ENCODE measurements around the gene TFEB. TPM values are rescaled to one million over a fixed set of nuclear protein-coding genes. Genes with fewer than 3 reads are reported as not detected.

TFEB gene
- total and polyA plus RNA-seq, 4 donors, result 1.1 to 6.2 (median 3.8) TPM

DNA sequence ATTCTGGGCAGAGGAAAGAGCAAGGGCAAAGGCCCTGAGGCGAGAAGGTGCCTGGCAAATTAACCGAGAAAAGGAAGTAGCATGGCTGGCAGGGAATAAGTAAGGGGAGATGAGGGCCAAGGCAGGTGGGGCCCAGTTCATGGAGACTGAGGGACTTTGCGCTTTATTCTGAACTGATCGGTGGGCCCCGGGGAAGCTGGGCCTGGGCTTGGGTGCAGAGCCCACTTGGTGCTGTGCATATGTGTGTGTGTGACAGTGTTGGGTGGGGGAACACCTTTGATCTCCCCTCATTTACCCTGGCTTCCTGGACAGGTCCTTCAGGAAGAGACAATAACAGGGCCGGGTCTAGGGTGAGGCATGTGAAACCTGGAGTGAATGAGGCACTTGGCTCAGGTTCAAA is 100.0 kb downstream of the TFEB start:
- Histone ChIP-seq H3K27ac (ENCODE audit: low read depth in 1 of 2, low read length in 2 of 2) (no peak overlapping the region), H3K27me3 (ENCODE audit: control insufficient read depth in 4 of 4, insufficient read depth in 4 of 4, low read length in 3 of 4) (peaks cover 0 to 13% (median 3%) of the 10 kb centered on the region in 4 donors), H3K4me1 (ENCODE audit: control insufficient read depth in 4 of 4, insufficient read depth in 4 of 4, low read length in 3 of 4) (peaks cover 0 to 23% (median 13%) of the 10 kb centered on the region in 4 donors), H3K36me3 (ENCODE audit: control insufficient read depth in 4 of 4, insufficient read depth in 3 of 4, low read depth in 1 of 4, low read length in 3 of 4) (no peaks in the 10 kb centered on the region), H3K9me3 (ENCODE audit: control insufficient read depth in 4 of 4, low read length in 3 of 4) (no peaks in the 10 kb centered on the region), H3K4me3 (ENCODE audit: low read depth in 1 of 3, low read length in 3 of 3) (no peak overlapping the region), H3K9ac (ENCODE audit: low read depth in 1 of 2, low read length in 2 of 2) (no peak overlapping the region)
- 87% methylated on average over 6 of the region's 6 CpGs for WGBS
- TF ChIP-seq, protein P1, sequence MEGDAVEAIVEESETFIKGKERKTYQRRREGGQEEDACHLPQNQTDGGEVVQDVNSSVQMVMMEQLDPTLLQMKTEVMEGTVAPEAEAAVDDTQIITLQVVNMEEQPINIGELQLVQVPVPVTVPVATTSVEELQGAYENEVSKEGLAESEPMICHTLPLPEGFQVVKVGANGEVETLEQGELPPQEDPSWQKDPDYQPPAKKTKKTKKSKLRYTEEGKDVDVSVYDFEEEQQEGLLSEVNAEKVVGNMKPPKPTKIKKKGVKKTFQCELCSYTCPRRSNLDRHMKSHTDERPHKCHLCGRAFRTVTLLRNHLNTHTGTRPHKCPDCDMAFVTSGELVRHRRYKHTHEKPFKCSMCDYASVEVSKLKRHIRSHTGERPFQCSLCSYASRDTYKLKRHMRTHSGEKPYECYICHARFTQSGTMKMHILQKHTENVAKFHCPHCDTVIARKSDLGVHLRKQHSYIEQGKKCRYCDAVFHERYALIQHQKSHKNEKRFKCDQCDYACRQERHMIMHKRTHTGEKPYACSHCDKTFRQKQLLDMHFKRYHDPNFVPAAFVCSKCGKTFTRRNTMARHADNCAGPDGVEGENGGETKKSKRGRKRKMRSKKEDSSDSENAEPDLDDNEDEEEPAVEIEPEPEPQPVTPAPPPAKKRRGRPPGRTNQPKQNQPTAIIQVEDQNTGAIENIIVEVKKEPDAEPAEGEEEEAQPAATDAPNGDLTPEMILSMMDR (IDR thresholded peaks at IDR 0.05; ENCODE audit: low read depth, low read length, missing input control), result no peak
- TF ChIP-seq, protein P2, sequence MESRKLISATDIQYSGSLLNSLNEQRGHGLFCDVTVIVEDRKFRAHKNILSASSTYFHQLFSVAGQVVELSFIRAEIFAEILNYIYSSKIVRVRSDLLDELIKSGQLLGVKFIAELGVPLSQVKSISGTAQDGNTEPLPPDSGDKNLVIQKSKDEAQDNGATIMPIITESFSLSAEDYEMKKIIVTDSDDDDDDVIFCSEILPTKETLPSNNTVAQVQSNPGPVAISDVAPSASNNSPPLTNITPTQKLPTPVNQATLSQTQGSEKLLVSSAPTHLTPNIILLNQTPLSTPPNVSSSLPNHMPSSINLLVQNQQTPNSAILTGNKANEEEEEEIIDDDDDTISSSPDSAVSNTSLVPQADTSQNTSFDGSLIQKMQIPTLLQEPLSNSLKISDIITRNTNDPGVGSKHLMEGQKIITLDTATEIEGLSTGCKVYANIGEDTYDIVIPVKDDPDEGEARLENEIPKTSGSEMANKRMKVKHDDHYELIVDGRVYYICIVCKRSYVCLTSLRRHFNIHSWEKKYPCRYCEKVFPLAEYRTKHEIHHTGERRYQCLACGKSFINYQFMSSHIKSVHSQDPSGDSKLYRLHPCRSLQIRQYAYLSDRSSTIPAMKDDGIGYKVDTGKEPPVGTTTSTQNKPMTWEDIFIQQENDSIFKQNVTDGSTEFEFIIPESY (IDR thresholded peaks at IDR 0.05), result no peak
- no peak for TF ChIP-seq RAD21 (IDR thresholded peaks at IDR 0.05)
- no peak for DNase-seq (ENCODE audit: low spot score)

DNA sequence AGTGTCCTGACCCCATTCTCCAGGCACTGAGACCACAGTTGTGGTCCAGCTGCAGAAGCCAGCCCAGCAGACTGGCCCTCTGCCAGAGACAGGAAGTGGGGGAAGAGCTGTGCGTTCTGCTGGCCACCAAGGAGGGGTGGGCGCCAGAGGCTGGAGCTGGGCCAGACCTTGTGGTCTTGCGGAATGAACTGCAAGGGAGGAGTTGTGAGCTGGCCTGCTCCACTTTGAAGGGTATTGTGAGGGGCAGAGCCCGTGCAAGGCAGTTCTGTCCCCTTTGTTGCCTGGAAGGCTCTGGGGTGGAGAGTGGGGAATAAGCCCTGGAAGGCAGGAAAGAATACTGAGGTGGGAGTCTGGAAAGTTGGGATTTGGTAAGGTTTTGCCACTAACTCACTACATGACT is 100.8 kb downstream of the TFEB start:
- Histone ChIP-seq H3K4me1 (ENCODE audit: control insufficient read depth in 4 of 4, insufficient read depth in 4 of 4, low read length in 3 of 4) (peaks cover 0 to 23% (median 13%) of the 10 kb centered on the region in 4 donors), H3K4me3 (ENCODE audit: low read depth in 1 of 3, low read length in 3 of 3) (no peak overlapping the region), H3K9ac (ENCODE audit: low read depth in 1 of 2, low read length in 2 of 2) (no peak overlapping the region), H3K36me3 (ENCODE audit: control insufficient read depth in 4 of 4, insufficient read depth in 3 of 4, low read depth in 1 of 4, low read length in 3 of 4) (no peaks in the 10 kb centered on the region), H3K9me3 (ENCODE audit: control insufficient read depth in 4 of 4, low read length in 3 of 4) (no peaks in the 10 kb centered on the region), H3K27me3 (ENCODE audit: control insufficient read depth in 4 of 4, insufficient read depth in 4 of 4, low read length in 3 of 4) (peaks cover 0 to 13% (median 3%) of the 10 kb centered on the region in 4 donors), H3K27ac (ENCODE audit: low read depth in 1 of 2, low read length in 2 of 2) (no peak overlapping the region)
- TF ChIP-seq, protein P3, sequence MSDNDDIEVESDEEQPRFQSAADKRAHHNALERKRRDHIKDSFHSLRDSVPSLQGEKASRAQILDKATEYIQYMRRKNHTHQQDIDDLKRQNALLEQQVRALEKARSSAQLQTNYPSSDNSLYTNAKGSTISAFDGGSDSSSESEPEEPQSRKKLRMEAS (IDR thresholded peaks at IDR 0.05), result no peak
- no peak for TF ChIP-seq FOXA2 (IDR thresholded peaks at IDR 0.05)
- TF ChIP-seq RAD21 (IDR thresholded peaks at IDR 0.05), result no peak
- no peak for TF ChIP-seq JUND (IDR thresholded peaks at IDR 0.05)
- no peak for TF ChIP-seq YY1 (IDR thresholded peaks at IDR 0.05)
- no peak for TF ChIP-seq RXRA (IDR thresholded peaks at IDR 0.05)
- TF ChIP-seq, protein P2 (IDR thresholded peaks at IDR 0.05), result no peak
- TF ChIP-seq FOXA1 (IDR thresholded peaks at IDR 0.05), result no peak
- TF ChIP-seq EGR1 (IDR thresholded peaks at IDR 0.05; ENCODE audit: low read depth in 2 of 2), result no peak
- TF ChIP-seq NR2F2 (IDR thresholded peaks at IDR 0.05), result no peak
- TF ChIP-seq, protein P4, sequence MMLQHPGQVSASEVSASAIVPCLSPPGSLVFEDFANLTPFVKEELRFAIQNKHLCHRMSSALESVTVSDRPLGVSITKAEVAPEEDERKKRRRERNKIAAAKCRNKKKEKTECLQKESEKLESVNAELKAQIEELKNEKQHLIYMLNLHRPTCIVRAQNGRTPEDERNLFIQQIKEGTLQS (IDR thresholded peaks at IDR 0.05), result no peak
- TF ChIP-seq, protein P1 (IDR thresholded peaks at IDR 0.05; ENCODE audit: low read depth, low read length, missing input control), result no peak
- TF ChIP-seq TAF1 (conservative IDR thresholded peaks at IDR 0.05), result no peak
- WGBS, result 55% methylated on average over 4 of the region's 4 CpGs
- DNase-seq (ENCODE audit: low spot score), result no peak

Small RNA genes within 50 kb of the gene (small RNA-seq; reads per million reads assigned to genes)
- not detected for gene AL365205.3

Other genes starting within 250 kb of the TFEB start
- gene FOXP4, start 189.2 kb downstream of the TFEB start, total RNA-seq, result 1 to 10 TPM; 3.7 to 4.9 TPM
- 10 to 100 TPM in 1 of 2 donors, 1 to 10 TPM in 1; 2.5 to 16.0 TPM for gene FOXP4, start 189.2 kb downstream of the TFEB start, polyA plus RNA-seq
- 1 to 10 TPM in 1 of 2 donors, under 1 TPM in 1; 0.50 to 2.8 TPM for gene MDFI, start 97.1 kb downstream of the TFEB start, total RNA-seq
- under 1 TPM in 1 of 2 donors, not detected in 1; 0.24 TPM for gene MDFI, start 97.1 kb downstream of the TFEB start, polyA plus RNA-seq
- not detected for gene PGC, start 11.8 kb upstream of the TFEB start, total RNA-seq
- gene PGC, start 11.8 kb upstream of the TFEB start, polyA plus RNA-seq, result under 1 TPM; 0.05 to 0.18 TPM
- gene FRS3, start 44.3 kb upstream of the TFEB start, total RNA-seq, result 1 to 10 TPM in 1 of 2 donors, under 1 TPM in 1; 0.42 to 1.3 TPM
- 1 to 10 TPM; 1.4 to 1.6 TPM for gene FRS3, start 44.3 kb upstream of the TFEB start, polyA plus RNA-seq
- 1 to 10 TPM in 1 of 2 donors, under 1 TPM in 1; 0.37 to 1.4 TPM for gene PRICKLE4, start 45.2 kb upstream of the TFEB start, total RNA-seq
- under 1 TPM in 1 of 2 donors, not detected in 1; 0.98 TPM for gene PRICKLE4, start 45.2 kb upstream of the TFEB start, polyA plus RNA-seq
- 10 to 100 TPM; 48.2 to 50.1 TPM for gene TOMM6, start 52.1 kb upstream of the TFEB start, total RNA-seq
- gene TOMM6, start 52.1 kb upstream of the TFEB start, polyA plus RNA-seq, result 100 to 1,000 TPM; 122 to 123 TPM
- 1 to 10 TPM; 1.8 to 3.4 TPM for gene USP49, start 159.8 kb upstream of the TFEB start, total RNA-seq
- under 1 TPM; 0.33 to 0.43 TPM for gene USP49, start 159.8 kb upstream of the TFEB start, polyA plus RNA-seq
- gene MED20, start 185.5 kb upstream of the TFEB start, total RNA-seq, result 10 to 100 TPM; 10.5 to 11.9 TPM
- gene MED20, start 185.5 kb upstream of the TFEB start, polyA plus RNA-seq, result 1 to 10 TPM; 3.5 to 6.6 TPM
- gene BYSL, start 185.9 kb upstream of the TFEB start, total RNA-seq, result 10 to 100 TPM in 1 of 2 donors, 1 to 10 TPM in 1; 7.6 to 11.6 TPM
- gene BYSL, start 185.9 kb upstream of the TFEB start, polyA plus RNA-seq, result 1 to 10 TPM; 5.4 to 9.6 TPM
- gene CCND3, start 206.2 kb upstream of the TFEB start, total RNA-seq, result 10 to 100 TPM; 24.8 to 54.3 TPM
- gene CCND3, start 206.2 kb upstream of the TFEB start, polyA plus RNA-seq, result 10 to 100 TPM; 11.6 to 21.7 TPM

All from liver (tissue), 10 donors.